Rectal smooth muscle tissue (tissue), 1 donor: ENCODE measurements around the gene MAS1L.

Experiments
- H3K27ac ChIP-seq: one replicate; pipeline ENCODE4 v1.7.0; 2013; ENCODE audit warnings: low read depth, low read length, inconsistent platforms
- H3K27me3 ChIP-seq: one replicate; pipeline ENCODE4 v1.7.0; 2013; ENCODE audit warnings: low read length; ENCODE audit not compliant: control insufficient read depth, insufficient read depth
- H3K36me3 ChIP-seq: one replicate; pipeline ENCODE4 v1.7.0; 2013; ENCODE audit warnings: low read length; ENCODE audit not compliant: control insufficient read depth, insufficient read depth
- H3K4me1 ChIP-seq: one replicate; pipeline ENCODE4 v1.7.0; 2013; ENCODE audit warnings: low read length; ENCODE audit not compliant: control insufficient read depth, insufficient read depth
- H3K4me3 ChIP-seq: one replicate; pipeline ENCODE4 v1.7.0; 2013; ENCODE audit warnings: low read length
- H3K9ac ChIP-seq: one replicate; pipeline ENCODE4 v1.7.0; 2013; ENCODE audit warnings: low read length

MAS1L gene

GRCh38 chr6:29524044-29524443, 36.3 kb upstream of the MAS1L start:
- H3K9ac ChIP-seq: no peak overlapping the region
- no peak overlapping the region for H3K4me3 ChIP-seq
- H3K27me3 ChIP-seq: no peaks in the 10 kb centered on the region
- no peaks in the 10 kb centered on the region for H3K4me1 ChIP-seq
- no peak overlapping the region for H3K27ac ChIP-seq
- H3K36me3 ChIP-seq: no peaks in the 10 kb centered on the region

- H3K27me3 ChIP-seq: no peaks in the 10 kb centered on the region
- H3K27ac ChIP-seq: no peak overlapping the region
- no peaks in the 10 kb centered on the region for H3K4me1 ChIP-seq
- H3K4me3 ChIP-seq: no peak overlapping the region
- no peak overlapping the region for H3K9ac ChIP-seq
- H3K36me3 ChIP-seq: no peaks in the 10 kb centered on the region
These were observed 34.5 kb upstream of the MAS1L start for GRCh38 chr6:29522227-29522626.

- H3K4me3 ChIP-seq: no peak overlapping the region
- H3K4me1 ChIP-seq: no peaks in the 10 kb centered on the region
- no peaks in the 10 kb centered on the region for H3K27me3 ChIP-seq
- H3K27ac ChIP-seq: no peak overlapping the region
- H3K9ac ChIP-seq: no peak overlapping the region
- H3K36me3 ChIP-seq: no peaks in the 10 kb centered on the region
These were observed 33.4 kb upstream of the MAS1L start for GRCh38 chr6:29521006-29521680.

GRCh38 chr6:29520232-29520631, 32.5 kb upstream of the MAS1L start:
- Histone ChIP-seq H3K36me3 (no peaks in the 10 kb centered on the region), H3K4me3 (no peak overlapping the region), H3K27ac (no peak overlapping the region), H3K9ac (no peak overlapping the region), H3K27me3 (no peaks in the 10 kb centered on the region), H3K4me1 (no peaks in the 10 kb centered on the region)

- no peaks in the 10 kb centered on the region for H3K4me1 ChIP-seq
- H3K4me3 ChIP-seq: no peak overlapping the region
- H3K9ac ChIP-seq: no peak overlapping the region
- H3K27me3 ChIP-seq: no peaks in the 10 kb centered on the region
- H3K27ac ChIP-seq: no peak overlapping the region
- no peaks in the 10 kb centered on the region for H3K36me3 ChIP-seq
These were observed 31.7 kb upstream of the MAS1L start for GRCh38 chr6:29519291-29520010.

- Histone ChIP-seq H3K36me3 (no peaks in the 10 kb centered on the region), H3K27me3 (no peaks in the 10 kb centered on the region), H3K4me3 (no peak overlapping the region), H3K4me1 (no peaks in the 10 kb centered on the region), H3K27ac (no peak overlapping the region), H3K9ac (no peak overlapping the region)
These were observed 30.1 kb upstream of the MAS1L start for GRCh38 chr6:29517728-29518440.

- H3K36me3 ChIP-seq: no peaks in the 10 kb centered on the region
- no peaks in the 10 kb centered on the region for H3K27me3 ChIP-seq
- no peaks in the 10 kb centered on the region for H3K4me1 ChIP-seq
- no peak overlapping the region for H3K27ac ChIP-seq
- no peak overlapping the region for H3K4me3 ChIP-seq
- H3K9ac ChIP-seq: no peak overlapping the region
These were observed 29.5 kb upstream of the MAS1L start for GRCh38 chr6:29517245-29517644.

- Histone ChIP-seq H3K4me3 (no peak overlapping the region), H3K36me3 (no peaks in the 10 kb centered on the region), H3K4me1 (no peaks in the 10 kb centered on the region), H3K9ac (no peak overlapping the region), H3K27ac (no peak overlapping the region), H3K27me3 (no peaks in the 10 kb centered on the region)
These were observed 28.4 kb upstream of the MAS1L start for GRCh38 chr6:29516108-29516507.

GRCh38 chr6:29510746-29511300, 23.1 kb upstream of the MAS1L start:
- Histone ChIP-seq H3K9ac (no peak overlapping the region), H3K4me3 (no peak overlapping the region), H3K4me1 (no peaks in the 10 kb centered on the region), H3K36me3 (no peaks in the 10 kb centered on the region), H3K27ac (no peak overlapping the region), H3K27me3 (no peaks in the 10 kb centered on the region)

- H3K4me3 ChIP-seq: no peak overlapping the region
- no peak overlapping the region for H3K27ac ChIP-seq
- H3K9ac ChIP-seq: no peak overlapping the region
- H3K27me3 ChIP-seq: no peaks in the 10 kb centered on the region
- H3K4me1 ChIP-seq: no peaks in the 10 kb centered on the region
- no peaks in the 10 kb centered on the region for H3K36me3 ChIP-seq
These were observed 22.4 kb upstream of the MAS1L start for GRCh38 chr6:29510202-29510601.

- H3K27me3 ChIP-seq: no peaks in the 10 kb centered on the region
- no peak overlapping the region for H3K4me3 ChIP-seq
- no peaks in the 10 kb centered on the region for H3K36me3 ChIP-seq
- H3K27ac ChIP-seq: no peak overlapping the region
- H3K4me1 ChIP-seq: no peaks in the 10 kb centered on the region
- H3K9ac ChIP-seq: no peak overlapping the region
These were observed 22.0 kb upstream of the MAS1L start for GRCh38 chr6:29509711-29510110.

GRCh38 chr6:29509239-29509638, 21.5 kb upstream of the MAS1L start:
- Histone ChIP-seq H3K27me3 (no peaks in the 10 kb centered on the region), H3K4me1 (no peaks in the 10 kb centered on the region), H3K36me3 (no peaks in the 10 kb centered on the region), H3K9ac (no peak overlapping the region), H3K4me3 (no peak overlapping the region), H3K27ac (no peak overlapping the region)
